Left kidney (tissue), 8 donors: ENCODE data around the gene BARD1. TPM values are rescaled to one million over a fixed set of nuclear protein-coding genes. Genes with fewer than 3 reads are reported as not detected.
"Not testable (repeated sequence)": the region's sequence is repeated elsewhere in the genome, so short reads cannot be mapped to it uniquely, and the experiment has no call there.

Experiments used
- DNase-seq: peaks from one replicate; pipeline ENCODE4 v3.0.0-alpha.2; 2013
- long read RNA-seq, 8 donors: transcript quantifications; one replicate each; lab custom pipeline, GENCODE V29; 2026
- polyA plus RNA-seq: library from polyadenylated mRNA; unstranded; fragments of 120-200 nt; gene quantifications from one replicate; pipeline ENCODE4 v1.2.1, GENCODE V29; 2013; ENCODE audit not compliant: insufficient read length

BARD1 gene
- 22.8 TPM for polyA plus RNA-seq
- long read RNA-seq, donor 1, full-length matches to known transcripts: 4 of 14 reads
- long read RNA-seq, donor 1, partial matches to known transcripts: 10 of 14 reads
- long read RNA-seq, donor 1, other reads (novel, unspliced or antisense): 0 of 14 reads
- long read RNA-seq, donor 2, full-length matches to known transcripts: 4 of 4 reads
- long read RNA-seq, donor 2, partial matches to known transcripts: 0 of 4 reads
- long read RNA-seq, donor 2, other reads (novel, unspliced or antisense): 0 of 4 reads
- long read RNA-seq, donor 3, full-length matches to known transcripts: 2 of 2 reads
- long read RNA-seq, donor 3, partial matches to known transcripts: 0 of 2 reads
- long read RNA-seq, donor 3, other reads (novel, unspliced or antisense): 0 of 2 reads
- long read RNA-seq, donor 4: 0 reads
- long read RNA-seq, donor 5, full-length matches to known transcripts: 2 of 2 reads
- long read RNA-seq, donor 5, partial matches to known transcripts: 0 of 2 reads
- long read RNA-seq, donor 5, other reads (novel, unspliced or antisense): 0 of 2 reads
- long read RNA-seq, donor 6, full-length matches to known transcripts: 2 of 9 reads
- long read RNA-seq, donor 6, partial matches to known transcripts: 7 of 9 reads
- long read RNA-seq, donor 6, other reads (novel, unspliced or antisense): 0 of 9 reads
- long read RNA-seq, donor 7, full-length matches to known transcripts: 2 of 2 reads
- long read RNA-seq, donor 7, partial matches to known transcripts: 0 of 2 reads
- long read RNA-seq, donor 7, other reads (novel, unspliced or antisense): 0 of 2 reads
- long read RNA-seq, donor 8: 0 reads

GRCh38 chr2:214808981-214809750 lies at the start of gene BARD1:
BARD1 (minus strand) TSS chr2:214809683; CDS start chr2:214809569, 114 bp downstream.
- DNase-seq: peak; percentile 43

- DNase-seq: no peak
These were observed 46.7 kb upstream of the BARD1 start for GRCh38 chr2:214856137-214856536.

GRCh38 chr2:214853906-214854305 lies 44.4 kb upstream of the BARD1 start:
- no peak for DNase-seq

GRCh38 chr2:214843823-214844222 lies 34.3 kb upstream of the BARD1 start:
- no peak for DNase-seq

- DNase-seq: no peak
These were observed 30.0 kb upstream of the BARD1 start for GRCh38 chr2:214839464-214839863.

GRCh38 chr2:214837466-214837865 lies 28.0 kb upstream of the BARD1 start:
- DNase-seq: no peak

- no peak for DNase-seq
These were observed 27.1 kb upstream of the BARD1 start for GRCh38 chr2:214836568-214836967.

- DNase-seq: no peak
These were observed 21.4 kb upstream of the BARD1 start for GRCh38 chr2:214830794-214831346.

GRCh38 chr2:214816008-214816533 lies 6.6 kb upstream of the BARD1 start:
- DNase-seq: peak; percentile 11

- peak; percentile 8 for DNase-seq
These were observed 1.2 kb upstream of the BARD1 start for GRCh38 chr2:214810671-214811070.

GRCh38 chr2:214809751-214810564 lies 475 bp upstream of the BARD1 start:
- DNase-seq: peak; percentile 98

- peak; percentile 13 for DNase-seq
These were observed 1.8 kb downstream of the BARD1 start for GRCh38 chr2:214807653-214808052.

- DNase-seq: no peak
These were observed 7.6 kb downstream of the BARD1 start for GRCh38 chr2:214801768-214802397.

GRCh38 chr2:214801068-214801467 lies 8.4 kb downstream of the BARD1 start:
- no peak for DNase-seq

GRCh38 chr2:214800180-214800579 lies 9.3 kb downstream of the BARD1 start:
- DNase-seq: no peak

GRCh38 chr2:214796911-214797310 lies 12.6 kb downstream of the BARD1 start:
- no peak for DNase-seq

GRCh38 chr2:214783181-214783580 lies 26.3 kb downstream of the BARD1 start:
- DNase-seq: not testable (repeated sequence)

GRCh38 chr2:214782671-214783070 lies 26.8 kb downstream of the BARD1 start:
- DNase-seq: no peak

- DNase-seq: no peak
These were observed 28.3 kb downstream of the BARD1 start for GRCh38 chr2:214781226-214781625.

GRCh38 chr2:214775971-214776370 lies 33.5 kb downstream of the BARD1 start:
- no peak for DNase-seq
